ENCODE results near the gene SEPTIN11.

The SEPTIN11 gene

DNA sequence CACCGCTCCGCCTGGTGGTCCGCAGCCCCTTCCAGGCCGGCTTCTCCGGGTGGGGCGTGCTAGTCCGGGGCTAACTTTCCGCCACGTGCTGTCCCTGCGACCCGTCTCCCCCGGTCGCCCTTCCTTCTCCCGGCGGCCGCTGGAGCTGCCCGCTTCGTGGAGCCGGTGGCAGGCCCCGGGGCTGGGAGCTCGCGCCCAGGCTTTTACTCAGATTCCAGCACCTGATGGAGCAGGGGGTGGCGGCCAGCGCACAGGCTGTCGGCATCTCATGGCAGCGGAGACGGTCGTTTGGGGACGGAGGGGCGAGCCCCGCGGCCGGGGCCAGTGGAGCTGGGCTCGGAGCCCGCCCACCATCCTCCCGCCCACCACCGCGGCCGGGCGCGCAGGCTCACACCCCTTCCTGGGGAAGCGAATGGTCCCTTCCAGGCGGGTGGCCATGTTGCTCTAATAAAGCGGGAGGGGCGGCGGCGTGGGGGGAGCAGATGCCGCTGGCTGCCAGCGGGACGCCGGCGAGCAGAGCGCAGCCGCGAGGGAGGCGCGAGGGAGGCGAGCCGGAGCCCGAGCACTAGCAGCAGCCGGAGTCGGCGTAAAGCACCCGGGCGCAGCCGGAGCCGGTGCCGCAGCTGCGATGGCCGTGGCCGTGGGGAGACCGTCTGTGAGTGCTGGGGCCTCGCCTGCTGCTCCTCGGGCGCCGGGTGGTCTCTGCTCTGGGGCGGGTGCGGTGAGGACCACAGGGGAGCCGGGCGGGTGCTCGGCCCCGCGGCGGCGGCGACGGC lies at the start of gene SEPTIN11:
Gene SEPTIN11 (plus strand): TSS at position 477 of the 776 bp plus-strand sequence. CDS start 152 bp downstream, at position 629.
- DNase-seq: peak; percentile 96

DNA sequence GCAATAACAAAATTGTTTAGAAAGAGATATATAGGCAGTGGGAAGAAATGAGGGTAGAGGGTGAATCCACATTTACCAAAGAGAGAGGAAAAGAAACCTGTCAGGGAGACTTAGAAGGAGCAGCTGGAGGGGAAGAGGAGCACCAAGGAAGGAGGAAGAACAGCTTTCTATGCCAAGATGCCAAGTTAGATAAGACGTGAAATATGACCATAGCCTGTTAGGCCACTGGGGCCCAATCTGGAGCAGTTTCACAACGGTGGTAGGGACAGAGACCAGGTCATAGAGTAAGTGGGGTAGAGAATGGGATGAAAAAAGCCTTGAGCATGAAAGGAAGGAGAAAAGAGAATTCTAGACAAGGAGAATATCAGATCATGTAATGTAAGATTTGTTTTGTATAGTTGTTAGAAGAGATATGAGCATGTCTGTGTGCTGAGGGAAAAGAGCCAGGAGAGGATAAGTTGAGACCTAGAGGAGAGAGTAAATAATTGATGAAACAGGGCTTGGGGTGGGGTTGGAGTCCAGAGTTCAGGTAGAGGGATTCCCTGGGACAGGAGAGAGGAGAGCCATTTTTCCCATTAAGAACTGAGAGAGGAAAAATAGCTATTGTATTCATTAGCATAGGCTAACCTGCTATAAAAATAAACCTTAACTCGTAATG lies 47.2 kb upstream of the SEPTIN11 start:
- DNase-seq: no peak

DNA sequence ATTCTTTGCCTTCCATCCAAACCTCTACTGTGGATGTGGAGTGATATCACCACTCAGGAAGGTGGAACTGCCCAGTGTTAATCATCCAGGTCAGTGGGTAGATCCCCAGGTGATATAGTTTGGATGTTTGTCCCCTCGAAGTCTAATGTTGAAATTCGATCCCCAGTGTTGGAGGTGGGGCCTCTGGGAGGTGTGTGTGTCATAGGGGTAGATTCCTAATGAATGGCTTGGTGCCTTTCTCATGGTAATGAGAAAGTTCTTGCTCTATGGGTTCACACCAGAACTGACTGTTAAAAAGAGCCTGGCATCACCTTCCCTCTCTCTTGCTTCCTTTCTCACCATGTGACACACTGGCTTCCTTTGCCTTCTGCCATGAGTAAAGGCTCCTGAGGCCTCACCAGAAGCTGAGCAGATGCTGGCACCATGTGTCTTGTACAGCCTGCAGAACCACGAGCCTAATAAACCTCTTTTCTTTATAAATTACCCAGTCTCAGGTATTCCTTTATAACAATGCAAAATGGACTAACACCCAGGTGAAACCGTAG lies 44.8 kb upstream of the SEPTIN11 start:
- no peak for DNase-seq

DNA sequence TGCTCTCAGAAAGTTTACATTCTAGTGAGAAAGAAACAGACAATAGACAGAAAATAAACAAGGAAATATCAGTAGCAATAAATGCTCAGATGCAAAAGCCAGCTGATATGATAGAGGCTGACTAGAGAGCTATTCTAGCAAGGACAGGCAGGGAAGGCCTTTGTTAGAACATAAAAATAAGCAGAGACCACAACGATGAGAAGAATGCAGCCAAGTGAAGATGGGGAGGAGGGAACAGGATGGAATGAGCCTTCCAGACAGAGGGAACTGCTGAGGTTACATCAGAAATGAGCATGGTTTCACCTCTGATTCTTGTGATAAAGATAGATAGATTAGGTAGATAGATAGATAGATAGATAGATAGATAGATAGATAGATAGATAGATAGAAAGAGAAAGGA lies 44.0 kb upstream of the SEPTIN11 start:
- no peak for DNase-seq

DNA sequence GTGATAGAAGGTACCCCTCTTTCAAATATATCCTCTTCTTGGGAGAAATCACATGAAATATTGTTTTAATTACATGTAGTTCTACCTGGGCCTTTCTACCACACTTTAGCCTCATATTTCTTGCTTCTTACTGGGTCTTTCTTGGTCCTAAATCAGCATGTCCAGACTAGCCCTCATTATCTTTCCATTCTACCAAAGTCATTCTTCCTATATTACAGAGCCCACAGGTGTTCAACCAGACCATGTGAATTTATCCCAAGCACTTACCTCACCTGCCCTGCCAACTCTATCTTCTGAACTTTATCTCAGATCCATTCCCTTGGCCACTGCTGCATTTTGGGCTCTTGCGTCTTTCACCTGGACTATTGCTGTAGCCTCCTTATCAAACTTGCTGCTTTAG lies 39.8 kb upstream of the SEPTIN11 start:
- no peak for DNase-seq

DNA sequence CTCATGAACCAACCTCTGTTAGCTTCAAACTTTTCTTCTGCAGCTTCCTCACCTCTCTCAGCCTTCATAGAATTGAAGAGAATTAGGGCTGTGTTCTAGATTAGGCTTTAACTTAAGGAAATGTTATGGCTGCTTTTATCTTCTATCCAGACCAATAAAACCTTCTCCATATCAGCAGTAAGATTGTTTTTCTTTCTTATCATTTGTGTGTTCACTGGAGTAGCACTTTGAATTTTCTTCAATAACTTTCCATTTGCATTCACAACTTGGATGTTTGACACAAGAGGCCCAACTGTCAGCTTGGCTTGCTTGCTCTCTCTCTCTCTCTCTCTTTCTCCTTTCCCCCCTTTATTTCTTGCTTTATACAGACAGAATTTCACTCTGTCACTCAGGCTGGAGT lies 28.8 kb upstream of the SEPTIN11 start:
- DNase-seq: no peak

DNA sequence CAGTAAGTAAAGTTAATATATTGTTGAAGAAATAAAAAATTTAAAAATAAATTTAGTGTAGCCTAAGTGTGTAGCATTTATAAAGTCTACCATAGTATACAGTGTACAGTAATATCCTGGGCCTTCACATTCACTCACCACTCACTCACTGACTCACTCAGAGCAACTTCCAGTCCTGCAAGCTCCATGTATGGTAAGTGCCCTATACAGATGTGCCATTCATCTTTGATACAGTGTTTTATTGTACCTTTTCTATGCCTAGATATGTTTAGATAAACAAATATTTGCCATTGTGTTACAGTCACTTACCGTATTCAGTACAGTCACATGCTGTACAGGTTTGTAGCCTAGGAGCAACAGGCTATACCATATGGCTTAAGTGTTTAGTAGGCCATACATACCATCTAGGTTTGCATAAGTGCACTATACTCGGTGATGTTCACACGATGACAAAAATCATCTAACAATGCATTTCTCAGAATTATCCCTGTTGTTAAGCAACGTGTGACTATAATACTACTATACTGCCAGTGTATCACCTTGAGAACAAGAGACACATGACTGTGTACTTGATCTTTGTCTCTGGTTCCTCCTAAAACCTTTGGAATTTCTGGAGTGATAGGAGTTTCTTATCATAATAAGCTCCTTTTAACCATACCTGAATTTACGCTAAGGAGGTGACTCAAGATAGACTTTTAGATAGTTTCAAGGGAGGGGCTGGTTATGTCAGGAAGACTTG lies 25.8 kb upstream of the SEPTIN11 start:
- DNase-seq: no peak

DNA sequence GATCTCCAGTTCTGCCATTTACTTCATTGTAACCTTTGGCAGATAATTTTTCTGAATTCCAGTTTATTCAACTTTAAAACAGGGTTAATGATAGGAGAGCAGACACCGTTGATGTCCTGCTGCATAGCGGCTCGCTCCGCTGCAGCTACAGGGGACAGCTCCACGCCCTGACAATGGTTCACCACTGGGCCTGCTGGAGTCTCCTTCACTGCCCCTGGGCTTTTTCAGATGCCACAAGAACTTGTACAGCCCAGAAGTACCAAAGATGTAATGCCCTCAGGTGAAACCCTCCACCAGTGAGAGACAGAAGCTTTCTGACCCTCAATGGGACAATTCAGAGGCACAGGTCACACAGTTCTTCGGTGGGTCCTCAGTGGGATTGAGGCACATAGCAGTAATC lies 22.7 kb upstream of the SEPTIN11 start:
- no peak for DNase-seq

DNA sequence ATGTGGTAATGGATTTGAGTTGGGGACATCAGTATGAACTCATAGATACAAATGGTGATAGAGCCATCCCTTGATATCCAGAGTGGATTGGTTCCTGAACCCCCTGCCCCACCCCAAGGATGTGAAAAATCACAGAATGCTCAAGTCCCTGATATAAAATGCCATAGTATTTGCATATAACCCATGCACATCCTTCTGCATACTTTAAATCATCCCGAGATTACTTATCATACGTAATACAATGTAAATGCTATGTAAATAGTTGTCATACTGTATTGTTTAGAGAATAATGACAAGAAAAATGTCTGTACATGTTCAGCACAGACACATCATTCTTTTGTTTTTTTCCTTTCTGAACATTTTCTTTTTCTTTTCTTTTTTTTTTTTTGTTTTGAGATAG lies 18.9 kb upstream of the SEPTIN11 start:
- DNase-seq: no peak

DNA sequence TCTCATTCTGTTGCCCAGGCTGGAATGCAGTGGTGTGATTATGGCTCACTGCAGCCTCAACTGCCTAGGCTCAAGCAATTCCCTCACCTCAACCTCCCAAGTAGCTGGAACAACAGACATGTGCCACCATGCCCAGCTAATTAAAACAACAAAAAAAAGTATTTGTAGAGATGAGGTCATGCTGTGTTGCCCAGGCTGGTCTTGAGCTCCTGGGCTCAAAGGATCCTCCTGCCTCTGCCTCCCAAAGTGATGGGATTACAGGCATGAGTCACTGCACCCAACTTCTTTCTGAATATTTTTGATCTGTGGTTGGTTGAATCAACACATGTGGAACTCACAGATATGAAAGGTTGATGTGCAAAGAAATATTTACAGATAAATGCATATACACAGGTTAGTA lies 18.5 kb upstream of the SEPTIN11 start:
- no peak for DNase-seq

DNA sequence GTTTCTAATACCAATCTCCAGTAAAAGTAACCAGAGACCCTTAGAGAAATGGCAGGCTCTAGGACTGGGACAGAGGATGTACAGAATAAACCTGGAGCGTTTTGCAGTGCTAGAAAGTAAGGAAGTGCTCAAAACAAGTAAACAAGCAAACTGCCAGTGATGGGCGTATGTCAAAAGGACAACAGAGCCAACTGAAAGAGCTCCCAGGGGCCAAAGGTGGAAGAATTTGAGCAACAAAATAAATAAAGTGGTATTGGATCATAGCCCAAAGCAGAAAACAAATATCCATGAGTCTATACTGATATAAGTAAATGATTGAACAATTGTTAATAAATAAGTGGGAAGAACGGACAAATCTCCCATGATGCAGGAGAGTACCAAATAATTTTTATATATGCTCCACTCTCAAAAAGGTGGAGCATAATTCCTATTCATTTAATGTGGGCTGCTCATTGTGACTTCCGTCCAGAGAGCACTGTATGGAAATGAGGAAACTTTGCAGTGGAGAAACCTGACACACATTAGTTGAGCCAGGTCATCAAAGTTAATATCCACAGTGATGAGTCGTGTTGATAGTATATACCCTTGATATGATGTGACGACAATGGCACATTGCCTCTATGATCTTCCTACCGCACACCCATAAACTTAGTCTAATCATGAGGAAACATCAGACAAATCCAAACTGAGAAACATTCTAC lies 17.8 kb upstream of the SEPTIN11 start:
- DNase-seq: no peak

DNA sequence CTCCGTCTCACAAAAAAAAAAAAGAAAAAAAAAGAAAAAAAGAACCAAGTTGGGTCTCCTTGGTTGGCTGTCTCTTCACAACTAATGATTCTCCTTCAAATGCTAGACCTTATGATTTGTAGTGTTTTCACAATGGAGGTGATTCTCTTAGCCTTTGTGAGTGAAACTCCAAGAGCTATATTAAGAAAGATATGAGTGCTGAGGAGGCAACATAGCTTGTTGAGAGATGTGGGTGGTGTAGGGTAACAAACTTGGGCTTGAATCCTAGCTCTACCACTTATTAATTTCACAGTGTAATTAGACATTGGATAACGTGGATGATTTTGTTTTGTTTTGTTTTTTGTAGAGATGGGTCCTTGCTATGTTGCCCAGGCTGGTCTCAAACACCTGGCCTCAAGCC lies 10.4 kb upstream of the SEPTIN11 start:
- no peak for DNase-seq

DNA sequence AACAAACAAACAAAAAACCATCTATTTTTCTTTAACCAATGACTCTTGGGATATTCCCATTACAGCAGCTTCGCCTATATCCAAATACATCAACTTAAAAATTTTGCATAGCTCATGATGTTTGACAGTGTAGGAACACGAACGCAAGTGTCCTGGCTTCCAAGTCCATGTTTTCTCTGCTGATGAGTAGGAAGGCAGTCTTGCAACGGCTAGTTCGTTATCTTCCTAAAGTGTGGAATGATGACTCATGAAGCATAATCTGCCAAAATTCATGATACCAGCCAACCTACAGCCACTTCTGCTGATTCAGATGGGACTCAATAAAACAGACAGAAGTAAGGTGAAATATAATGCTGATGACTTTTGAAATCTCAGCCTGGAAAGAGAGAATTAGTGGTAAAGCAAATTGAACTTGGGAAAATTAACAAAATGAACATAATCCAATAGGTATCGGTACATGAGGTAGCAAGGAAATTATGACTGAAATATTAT lies 6.4 kb upstream of the SEPTIN11 start:
- no peak for DNase-seq

DNA sequence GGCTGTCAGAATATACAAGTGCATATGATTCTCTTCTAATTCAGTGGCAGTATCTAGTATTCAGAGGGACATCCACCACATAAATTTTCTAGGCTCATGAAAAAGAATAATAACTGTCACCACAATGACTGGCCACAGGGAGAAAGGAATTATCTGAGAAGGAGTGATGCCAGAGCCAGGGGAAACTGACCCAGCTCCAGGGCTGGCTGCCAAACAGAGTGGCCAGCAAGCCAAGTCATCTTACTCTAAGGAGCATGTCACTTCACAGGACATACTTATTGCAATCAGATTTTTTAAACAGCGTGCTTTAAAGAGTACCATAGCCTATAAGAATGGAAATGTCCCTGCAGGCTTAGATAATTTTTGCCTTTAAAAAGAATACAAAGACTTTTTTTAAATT lies 5.8 kb upstream of the SEPTIN11 start:
- DNase-seq: no peak

DNA sequence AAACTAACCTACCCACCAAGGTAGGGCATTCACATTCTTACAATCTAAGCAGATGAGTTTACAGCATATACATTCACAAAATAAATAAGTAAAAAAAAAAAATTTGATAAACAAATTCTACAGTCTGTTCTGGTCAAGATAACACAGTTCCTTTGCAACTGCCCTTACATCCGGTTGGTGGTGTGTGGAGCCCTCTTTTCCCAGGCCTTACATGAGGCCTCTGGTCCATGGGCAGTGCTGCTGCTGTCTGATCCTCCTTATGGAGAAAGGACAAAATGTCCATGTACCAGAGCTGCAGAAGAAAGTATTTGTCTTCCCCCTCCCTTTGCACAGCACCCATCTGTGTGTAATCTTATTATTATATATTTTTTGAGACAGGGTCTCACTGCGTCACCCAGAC lies 2.2 kb upstream of the SEPTIN11 start:
- no peak for DNase-seq

DNA sequence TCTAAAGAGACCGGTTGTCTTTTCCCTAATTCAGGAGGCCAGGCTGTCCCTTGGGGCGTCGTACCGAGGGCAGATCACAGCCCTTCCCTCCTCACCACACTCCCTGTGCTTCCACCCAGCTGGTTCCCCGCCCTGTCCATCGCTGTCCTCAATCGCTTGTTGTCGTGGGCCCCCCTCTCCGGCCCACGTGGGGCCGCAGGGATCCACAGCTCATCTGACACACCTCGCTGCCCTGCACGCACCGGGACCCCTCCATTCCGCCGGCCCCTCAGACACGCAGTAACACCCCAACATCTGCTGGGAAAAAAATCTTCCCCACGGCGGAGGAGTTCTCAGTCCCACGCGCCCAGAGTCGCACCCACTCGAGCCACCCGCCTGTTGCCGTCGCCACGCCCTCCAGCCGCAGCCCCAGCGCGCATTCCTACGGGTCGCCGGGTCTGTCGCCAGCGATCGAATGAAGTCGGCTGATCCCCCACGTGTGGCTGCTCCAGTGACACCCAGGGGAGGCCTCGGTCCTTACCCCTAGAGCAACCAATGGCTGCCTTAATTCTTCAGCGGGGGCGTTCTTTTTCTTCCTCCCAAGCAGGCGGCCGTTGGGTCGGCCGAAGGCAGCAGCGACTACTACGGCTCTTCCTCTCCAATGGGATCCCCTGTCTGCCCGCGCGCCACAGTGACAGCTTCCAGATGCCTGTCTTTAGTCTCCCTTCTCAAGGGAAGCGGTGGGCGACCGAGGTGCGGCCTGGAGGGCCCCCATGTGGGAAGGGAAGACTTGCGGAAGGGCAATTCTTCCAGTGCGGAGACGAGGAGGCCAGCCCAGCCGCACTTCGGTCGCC lies 893 bp upstream of the SEPTIN11 start:
- peak; percentile 83 for DNase-seq

DNA sequence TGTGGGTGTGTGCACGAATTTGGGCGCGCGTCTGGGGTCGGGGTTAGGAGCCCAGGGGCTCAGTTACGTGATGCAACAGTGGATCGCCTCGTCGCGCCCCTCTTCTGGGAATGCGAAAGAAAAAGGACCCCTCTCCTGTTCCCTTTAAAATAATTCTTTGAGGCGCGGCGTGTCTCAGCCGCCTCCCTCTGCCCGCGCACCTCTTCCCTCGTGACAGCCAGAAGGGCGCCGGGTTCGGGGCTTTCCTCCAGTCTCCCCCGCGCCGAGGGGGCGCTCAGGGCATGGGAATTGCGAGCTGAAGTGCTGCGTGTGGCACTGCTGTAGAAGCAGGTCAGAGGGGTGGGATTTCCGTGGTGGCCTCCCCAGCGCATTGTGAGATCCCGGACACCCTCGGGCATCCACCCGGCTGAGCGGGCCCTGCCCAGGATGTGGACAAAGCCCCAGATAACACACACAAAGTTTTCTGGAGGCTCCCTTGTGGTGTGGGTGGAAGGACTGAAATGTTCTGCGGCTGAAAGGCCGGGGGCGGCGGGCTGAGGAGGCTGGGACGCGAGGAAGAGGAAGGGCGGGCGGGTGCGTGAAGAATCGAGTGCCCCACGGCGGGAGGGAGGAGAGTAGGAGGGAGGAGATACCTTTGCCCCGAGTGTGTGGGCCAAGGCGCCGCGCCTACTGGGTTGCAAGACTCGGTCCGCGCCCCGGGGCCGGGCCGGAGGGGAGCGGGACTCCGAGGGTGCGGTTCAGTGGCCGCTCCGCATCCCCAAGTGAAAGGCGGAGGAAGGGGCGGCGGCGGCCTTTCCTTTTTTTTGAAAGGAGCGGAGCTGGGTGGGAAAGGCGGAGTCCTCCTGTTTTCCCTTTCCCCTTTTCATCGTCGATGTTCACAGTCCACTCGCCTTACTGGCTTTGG lies 752 bp downstream of the SEPTIN11 start:
- peak; percentile 78 for DNase-seq

DNA sequence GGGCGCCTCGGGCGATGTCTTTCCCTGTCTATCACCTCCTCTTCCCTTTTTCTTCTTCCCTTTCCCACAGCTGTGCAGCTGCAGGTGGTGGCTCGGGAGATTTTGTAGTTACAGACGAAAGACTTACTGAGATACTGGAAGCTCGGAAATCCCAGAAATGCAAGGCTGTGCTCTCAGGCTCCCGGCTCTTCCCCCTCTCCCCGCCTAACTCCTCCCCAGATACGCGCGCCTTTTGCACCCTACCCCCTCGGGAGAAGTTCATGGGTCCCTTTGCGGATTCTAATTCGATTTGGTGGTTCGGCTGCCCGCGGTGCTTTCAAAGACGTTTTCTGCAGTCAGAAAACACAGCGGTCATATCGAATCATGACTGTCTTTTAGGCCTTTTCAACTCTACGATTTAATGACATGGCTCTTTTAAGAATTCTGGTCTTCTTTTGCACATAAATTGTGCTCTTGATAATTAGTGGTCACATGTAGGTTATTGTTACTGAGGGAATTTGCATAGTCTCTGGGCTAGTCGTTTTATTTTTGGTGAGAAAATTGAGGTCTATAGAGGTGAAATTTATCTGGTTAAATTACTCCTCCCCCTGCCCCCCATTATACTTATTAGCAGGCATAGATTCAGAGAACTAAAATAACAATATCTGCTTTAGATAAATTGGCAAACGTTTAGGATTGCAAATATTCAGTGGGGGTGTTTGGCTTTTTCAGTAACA lies 1.6 kb downstream of the SEPTIN11 start:
- no peak for DNase-seq

DNA sequence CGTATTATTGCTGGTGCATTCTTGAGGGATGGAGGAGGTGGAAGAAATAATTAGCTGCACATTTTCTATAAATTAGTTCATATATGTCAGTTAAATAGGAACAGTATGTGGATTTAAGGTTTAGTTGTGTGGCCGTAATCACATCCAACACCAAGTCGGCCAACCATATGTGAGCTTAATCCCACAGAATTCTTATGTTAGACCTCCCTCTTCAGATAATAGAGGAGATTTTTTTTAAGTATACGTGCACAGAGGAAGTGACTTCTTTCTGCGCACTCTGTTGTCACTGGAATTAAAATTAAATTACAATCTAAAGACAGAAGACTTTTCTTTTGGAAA lies 2.1 kb downstream of the SEPTIN11 start:
- DNase-seq: no peak

DNA sequence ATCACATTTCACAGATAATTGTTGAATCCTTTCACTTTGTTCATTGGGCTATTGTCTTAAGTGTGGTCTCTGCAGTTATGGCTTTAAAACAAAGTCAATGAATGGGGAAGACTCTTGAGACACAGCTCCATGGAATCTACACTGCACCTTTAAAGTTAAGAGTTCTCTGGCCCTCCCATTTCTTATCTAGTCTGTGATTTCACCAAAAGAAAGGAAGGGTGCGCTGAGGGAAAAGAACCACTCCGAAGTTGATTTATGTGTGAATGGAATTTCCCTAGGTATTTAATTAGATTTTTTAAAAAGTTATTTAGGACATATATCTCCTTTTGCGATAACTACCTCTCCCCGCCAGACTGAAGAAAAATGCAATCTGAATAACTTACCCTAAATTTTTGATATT lies 2.5 kb downstream of the SEPTIN11 start:
- no peak for DNase-seq
